Stimulated activated CD4-positive, alpha-beta T cell treated with anti-CD3 and anti-CD28 coated beads, Interleukin-4, amount 100 ng/mL, for 1 hour (primary cell): ENCODE data around the gene SERPINF2.
A peak's percentile ranks its signal among the peaks of the same experiment; 100 is the strongest.
"Not testable (repeated sequence)": the region's sequence is repeated elsewhere in the genome, so short reads cannot be mapped to it uniquely, and the experiment has no call there.

Source experiments
- DNase-seq: peaks from one replicate; pipeline ENCODE4 v3.0.0-alpha.2; 2020

Gene SERPINF2

GRCh38 chr17:1716912-1717695 lies 25.6 kb upstream of the SERPINF2 start:
- peak; percentile 75 for DNase-seq

DNA sequence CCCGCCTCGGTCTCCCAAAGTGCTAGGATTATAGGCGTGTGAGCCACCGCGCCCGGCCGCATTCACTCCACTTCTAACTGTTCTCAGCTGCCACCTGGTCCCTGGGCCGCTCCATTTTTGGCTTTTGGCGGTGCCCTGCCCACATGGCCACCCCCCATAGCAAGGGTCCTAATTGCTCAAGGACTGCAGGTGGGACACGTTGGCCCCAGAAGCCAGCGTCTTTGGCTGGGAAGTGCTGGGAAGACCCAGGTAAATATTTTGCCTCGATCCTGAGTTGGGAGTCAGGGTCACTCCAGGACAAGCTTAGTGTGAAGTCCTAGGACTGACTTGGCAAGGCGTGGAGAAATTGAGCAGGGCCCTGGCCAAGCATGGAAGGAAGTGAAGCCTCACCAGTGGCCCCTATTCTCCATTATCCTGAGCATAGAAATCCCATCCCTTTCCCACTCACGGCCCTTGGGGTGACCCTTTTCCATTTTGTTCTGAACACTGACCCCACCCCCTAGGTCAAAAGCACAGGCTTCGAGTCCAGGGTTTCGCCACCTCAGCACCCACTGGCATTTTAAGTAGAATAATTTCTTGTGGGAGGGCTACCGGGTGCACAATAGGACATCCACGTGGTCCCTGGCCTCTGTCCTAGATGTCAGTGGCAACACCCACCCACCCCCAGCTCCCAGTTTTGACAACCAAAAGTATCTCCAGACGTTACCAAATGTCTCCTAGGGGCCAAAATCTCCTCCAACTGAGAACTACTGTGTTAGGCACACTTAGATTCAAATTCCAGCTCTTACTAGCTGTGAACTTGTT lies 24.1 kb upstream of the SERPINF2 start:
- no peak for DNase-seq

DNA sequence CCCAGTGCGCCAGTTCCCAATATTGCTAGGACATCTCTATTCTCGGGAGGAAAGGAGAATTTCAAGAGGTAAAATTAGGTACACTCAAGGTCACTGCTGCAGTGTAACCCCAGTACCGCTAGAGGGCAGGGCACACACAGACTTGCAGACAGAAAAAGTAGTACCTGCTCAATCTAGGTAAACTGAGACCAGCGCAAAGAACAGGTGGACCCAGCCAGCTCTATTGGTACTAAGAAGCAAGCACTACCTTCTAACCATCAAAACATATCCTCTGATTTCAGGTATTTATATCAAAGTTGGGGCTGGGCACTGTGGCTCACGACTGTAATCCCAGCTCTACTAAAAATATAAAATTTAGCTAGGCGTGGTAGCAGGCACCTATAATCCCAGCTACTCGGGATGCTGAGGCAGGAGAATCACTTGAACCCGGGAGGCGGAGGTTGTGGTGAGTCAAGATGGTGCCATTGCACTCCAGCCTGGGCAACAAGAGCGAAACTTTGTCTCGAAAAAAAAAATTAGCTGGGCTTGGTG lies 21.8 kb upstream of the SERPINF2 start:
- peak; percentile 73 for DNase-seq

GRCh38 chr17:1722022-1722421 lies 20.6 kb upstream of the SERPINF2 start:
- DNase-seq: not testable (repeated sequence)

GRCh38 chr17:1724351-1724868 lies 18.3 kb upstream of the SERPINF2 start, which contains the start of gene WDR81:
TSS of gene WDR81 (plus strand) at chr17:1724704. CDS start at chr17:1724960, 256 bp downstream.
- peak; percentile 89 for DNase-seq

GRCh38 chr17:1724869-1725641 lies 17.6 kb upstream of the SERPINF2 start:
- DNase-seq: no peak

- no peak for DNase-seq
Measured at GRCh38 chr17:1725642-1726511, 16.8 kb upstream of the SERPINF2 start.

- DNase-seq: no peak
Measured at GRCh38 chr17:1726626-1727257, 15.9 kb upstream of the SERPINF2 start.

DNA sequence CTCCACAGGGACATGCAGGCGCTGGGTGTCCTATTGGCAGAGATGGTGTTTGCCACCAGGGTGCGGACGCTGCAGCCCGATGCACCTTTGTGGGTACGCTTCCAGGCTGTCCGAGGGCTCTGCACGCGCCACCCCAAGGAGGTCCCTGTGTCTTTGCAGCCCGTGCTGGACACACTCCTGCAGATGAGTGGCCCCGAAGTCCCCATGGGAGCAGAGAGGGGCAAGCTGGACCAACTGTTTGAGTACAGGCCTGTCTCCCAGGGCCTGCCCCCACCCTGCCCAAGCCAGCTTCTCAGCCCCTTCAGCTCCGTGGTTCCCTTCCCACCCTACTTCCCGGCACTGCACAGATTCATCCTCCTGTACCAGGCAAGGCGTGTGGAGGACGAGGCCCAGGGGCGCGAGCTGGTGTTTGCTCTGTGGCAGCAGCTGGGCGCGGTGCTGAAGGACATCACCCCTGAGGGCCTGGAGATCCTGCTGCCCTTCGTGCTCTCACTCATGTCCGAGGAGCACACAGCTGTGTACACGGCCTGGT lies 15.3 kb upstream of the SERPINF2 start:
- no peak for DNase-seq

- DNase-seq: no peak
Measured at GRCh38 chr17:1727876-1728630, 14.6 kb upstream of the SERPINF2 start.

GRCh38 chr17:1729966-1730325 lies 12.7 kb upstream of the SERPINF2 start:
- no peak for DNase-seq

GRCh38 chr17:1730326-1731193 lies 12.1 kb upstream of the SERPINF2 start:
- DNase-seq: no peak

- no peak for DNase-seq
Measured at GRCh38 chr17:1731194-1731506, 11.5 kb upstream of the SERPINF2 start.

DNA sequence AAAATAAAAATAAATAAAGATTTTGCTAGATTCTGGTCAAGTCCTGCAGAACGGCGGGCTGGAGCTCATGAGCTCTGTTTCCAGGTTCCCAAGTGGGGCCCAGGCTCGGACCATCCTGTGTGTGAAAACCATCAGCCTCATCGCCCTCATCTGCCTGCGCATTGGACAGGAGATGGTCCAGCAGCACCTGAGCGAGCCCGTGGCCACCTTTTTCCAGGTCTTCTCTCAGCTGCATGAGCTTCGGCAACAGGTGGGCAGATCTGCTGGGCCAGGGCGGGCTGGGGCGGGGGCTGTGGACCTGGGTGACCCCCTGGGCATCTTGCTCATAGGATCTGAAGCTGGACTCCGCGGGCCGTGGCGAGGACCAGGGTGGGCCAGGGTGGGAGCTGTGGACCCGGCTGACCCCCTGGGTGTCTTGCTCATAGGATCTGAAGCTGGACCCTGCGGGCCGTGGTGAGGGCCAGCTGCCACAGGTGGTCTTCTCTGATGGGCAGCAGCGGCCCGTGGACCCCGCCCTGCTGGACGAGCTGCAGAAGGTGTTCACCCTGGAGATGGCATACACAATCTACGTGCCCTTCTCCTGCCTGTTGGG lies 10.3 kb upstream of the SERPINF2 start:
- no peak for DNase-seq

DNA sequence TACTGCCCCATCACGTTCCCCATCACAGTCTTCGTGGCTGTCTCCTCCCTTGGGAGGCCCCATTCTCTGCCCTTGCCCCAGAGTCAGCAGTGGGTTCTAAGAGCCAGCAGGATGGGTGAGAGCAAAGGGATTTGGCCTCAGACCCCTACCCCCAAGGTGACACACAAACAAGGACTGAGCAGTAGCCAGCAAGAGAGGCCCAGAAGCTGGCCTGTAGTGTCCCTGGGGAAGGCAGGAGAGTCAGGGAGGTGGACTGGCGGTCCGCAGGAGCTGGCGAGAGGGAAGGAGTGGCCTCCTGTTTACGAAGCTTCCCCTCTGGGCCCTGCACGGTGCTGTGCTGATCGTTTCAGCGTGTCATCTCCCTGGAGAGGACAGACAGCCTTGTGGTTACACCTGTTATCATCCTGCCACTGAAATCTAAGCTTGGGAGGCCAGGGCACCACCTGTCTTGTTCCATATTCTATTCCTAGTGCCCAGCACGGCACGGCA lies 9.8 kb upstream of the SERPINF2 start:
- DNase-seq: no peak

- DNase-seq: no peak
Measured at GRCh38 chr17:1733759-1734158, 8.9 kb upstream of the SERPINF2 start.

DNA sequence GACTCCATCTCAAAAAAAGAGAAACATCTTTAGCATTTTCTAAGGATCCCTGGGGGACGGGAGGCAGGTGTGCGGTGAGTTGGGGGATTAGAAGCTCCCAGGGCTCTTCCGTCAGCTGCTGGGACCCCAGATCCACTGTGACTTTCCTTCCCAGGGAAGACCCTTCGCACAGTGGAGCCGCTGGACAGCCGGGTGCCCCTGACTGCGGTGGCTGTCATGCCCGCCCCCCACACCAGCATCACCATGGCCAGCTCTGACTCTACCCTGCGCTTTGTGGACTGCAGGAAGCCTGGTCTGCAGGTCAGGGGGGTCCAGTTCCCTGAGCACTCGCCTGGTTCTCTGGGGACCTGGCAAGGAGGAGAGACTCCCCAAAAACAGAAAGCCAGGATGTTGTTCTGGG lies 7.3 kb upstream of the SERPINF2 start:
- DNase-seq: no peak

DNA sequence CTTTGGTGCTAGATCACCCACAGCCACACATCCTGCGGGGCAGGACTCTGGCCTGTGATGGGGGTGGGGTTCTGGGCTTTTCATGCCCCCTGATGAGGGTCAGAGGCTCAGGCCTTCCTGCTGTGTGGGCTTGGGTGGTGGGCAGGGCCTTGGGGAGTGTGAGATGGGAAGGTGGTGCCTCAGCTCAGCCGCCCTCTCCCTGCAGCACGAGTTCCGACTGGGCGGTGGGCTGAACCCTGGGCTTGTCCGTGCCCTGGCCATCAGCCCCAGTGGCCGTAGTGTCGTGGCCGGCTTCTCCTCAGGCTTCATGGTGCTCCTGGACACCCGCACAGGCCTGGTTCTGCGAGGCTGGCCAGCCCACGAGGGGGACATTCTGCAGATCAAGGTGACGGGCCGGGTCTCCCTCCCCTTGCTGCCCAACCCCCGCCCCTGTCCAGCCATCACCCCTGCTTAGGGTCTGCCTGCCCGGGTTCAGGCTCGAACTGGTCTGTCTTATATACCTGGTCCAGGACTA lies 6.8 kb upstream of the SERPINF2 start:
- no peak for DNase-seq
